Osteoblast (primary cell): ENCODE results near the gene KRT14. TPM values are rescaled to one million over a fixed set of nuclear protein-coding genes. Genes with fewer than 3 reads are reported as not detected.

Experiments used
- DNase-seq: peaks from one replicate; pipeline ENCODE4 v3.0.0; 2011; ENCODE audit warnings: low spot score, mixed read lengths; ENCODE audit not compliant: insufficient read length; ENCODE audit errors: missing footprints
- H2AFZ ChIP-seq: 2 replicates; pipeline ENCODE4 v1.6.0; 2011; ENCODE audit warnings: mild to moderate bottlenecking, low read length
- H3K27ac ChIP-seq: 2 replicates; pipeline ENCODE4 v1.5.1; 2011; ENCODE audit warnings: mild to moderate bottlenecking, low read depth, low read length, moderate library complexity
- H3K27me3 ChIP-seq: 2 replicates; pipeline ENCODE4 v1.6.0; 2012; ENCODE audit warnings: mild to moderate bottlenecking, control low read depth, inconsistent platforms, low read length, moderate library complexity; ENCODE audit not compliant: insufficient read depth
- H3K36me3 ChIP-seq: 2 replicates; pipeline ENCODE4 v1.5.1; 2011; ENCODE audit warnings: mild to moderate bottlenecking, low read length, control low read depth, moderate library complexity; ENCODE audit not compliant: insufficient read depth
- H3K4me1 ChIP-seq: 2 replicates; pipeline ENCODE4 v1.5.1; 2011; ENCODE audit warnings: mild to moderate bottlenecking, low read length, control low read depth, moderate library complexity; ENCODE audit not compliant: insufficient read depth
- H3K4me2 ChIP-seq: 2 replicates; pipeline ENCODE4 v1.6.0; 2011; ENCODE audit warnings: mild to moderate bottlenecking, low read length; ENCODE audit not compliant: insufficient read depth
- H3K4me3 ChIP-seq: fragments of 200-600 bp; sonication (generic); 3 replicates; pipeline ENCODE4 v1.5.1; 2012; ENCODE audit warnings: mild to moderate bottlenecking, low read length, inconsistent platforms; ENCODE audit not compliant: insufficient read depth
- H3K79me2 ChIP-seq: 2 replicates; pipeline ENCODE4 v1.6.0; 2012; ENCODE audit warnings: mild to moderate bottlenecking, low read length, control low read depth, inconsistent platforms; ENCODE audit not compliant: insufficient read depth
- H3K9me3 ChIP-seq: 2 replicates; pipeline ENCODE4 v1.5.1; 2011; ENCODE audit warnings: low read depth, low read length, control low read depth
- H4K20me1 ChIP-seq: 2 replicates; pipeline ENCODE4 v1.6.0; 2012; ENCODE audit warnings: mild to moderate bottlenecking, low read length, control low read depth; ENCODE audit not compliant: insufficient read depth
- CTCF ChIP-seq: IDR thresholded peaks from 2 replicates; pipeline ENCODE4 v1.5.1; 2011; ENCODE audit warnings: mild to moderate bottlenecking, low read depth, low read length, moderate library complexity; ENCODE audit errors: extremely low read depth
- total RNA-seq: library from RNA; depleted of rRNA; stranded (reverse); fragments of >200 nt; gene quantifications from 2 replicates; pipeline ENCODE4 v1.2.3, GENCODE V29; 2012

KRT14 gene
- total RNA-seq, 1 donor, result 12.3 TPM

GRCh38 chr17:41556306-41556705 lies 30.4 kb downstream of the KRT14 start:
- no peaks in the 10 kb centered on the region for H3K9me3 ChIP-seq
- no peak overlapping the region for H2AFZ ChIP-seq
- no peak overlapping the region for H3K4me2 ChIP-seq
- H3K4me1 ChIP-seq, result peaks cover 22% of the 10 kb centered on the region
- no peak overlapping the region for H3K27ac ChIP-seq
- TF ChIP-seq CTCF, result no peak
- H3K4me3 ChIP-seq, result no peak overlapping the region
- peaks cover 15% of the 10 kb centered on the region for H3K27me3 ChIP-seq
- DNase-seq, result no peak
- no peaks in the 10 kb centered on the region for H3K36me3 ChIP-seq
- H4K20me1 ChIP-seq, result no peaks in the 10 kb centered on the region
- H3K79me2 ChIP-seq, result no peaks in the 10 kb centered on the region

GRCh38 chr17:41555105-41555887 lies 31.4 kb downstream of the KRT14 start:
- Histone ChIP-seq H3K9me3 (no peaks in the 10 kb centered on the region), H3K27ac (no peak overlapping the region), H3K27me3 (peaks cover 12% of the 10 kb centered on the region), H4K20me1 (no peaks in the 10 kb centered on the region), H3K4me2 (no peak overlapping the region), H3K4me3 (no peak overlapping the region), H3K4me1 (peaks cover 21% of the 10 kb centered on the region), H3K36me3 (no peaks in the 10 kb centered on the region), H2AFZ (no peak overlapping the region), H3K79me2 (no peaks in the 10 kb centered on the region)
- no peak for DNase-seq
- TF ChIP-seq CTCF, result no peak

GRCh38 chr17:41553987-41554680 lies 32.6 kb downstream of the KRT14 start:
- peaks cover 18% of the 10 kb centered on the region for H3K4me1 ChIP-seq
- no peak for DNase-seq
- no peak for TF ChIP-seq CTCF

GRCh38 chr17:41553176-41553575 lies 33.5 kb downstream of the KRT14 start:
- Histone ChIP-seq H2AFZ (no peak overlapping the region), H3K27me3 (peaks cover 12% of the 10 kb centered on the region), H3K4me1 (peaks cover 28% of the 10 kb centered on the region), H3K79me2 (no peaks in the 10 kb centered on the region), H3K36me3 (no peaks in the 10 kb centered on the region), H4K20me1 (no peaks in the 10 kb centered on the region), H3K4me2 (no peak overlapping the region), H3K4me3 (no peak overlapping the region), H3K27ac (no peak overlapping the region), H3K9me3 (no peaks in the 10 kb centered on the region)
- no peak for TF ChIP-seq CTCF
- DNase-seq, result peak; percentile 80

More at GRCh38 chr17:41553987-41554680, 32.6 kb downstream of the KRT14 start:
- Histone ChIP-seq H3K36me3 (no peaks in the 10 kb centered on the region), H3K9me3 (no peaks in the 10 kb centered on the region), H3K4me3 (no peak overlapping the region), H4K20me1 (no peaks in the 10 kb centered on the region), H3K27me3 (peaks cover 12% of the 10 kb centered on the region), H2AFZ (no peak overlapping the region), H3K27ac (no peak overlapping the region), H3K79me2 (no peaks in the 10 kb centered on the region), H3K4me2 (no peak overlapping the region)
